GM19035 (cell line): ENCODE data around the gene MEF2C.

ENCODE experiments used
- ATAC-seq: cut with Tn5 transposase; IDR thresholded peaks from one replicate; pipeline ENCODE4 v1.9.1; 2021; ENCODE audit not compliant: unreplicated experiment

Gene MEF2C

DNA sequence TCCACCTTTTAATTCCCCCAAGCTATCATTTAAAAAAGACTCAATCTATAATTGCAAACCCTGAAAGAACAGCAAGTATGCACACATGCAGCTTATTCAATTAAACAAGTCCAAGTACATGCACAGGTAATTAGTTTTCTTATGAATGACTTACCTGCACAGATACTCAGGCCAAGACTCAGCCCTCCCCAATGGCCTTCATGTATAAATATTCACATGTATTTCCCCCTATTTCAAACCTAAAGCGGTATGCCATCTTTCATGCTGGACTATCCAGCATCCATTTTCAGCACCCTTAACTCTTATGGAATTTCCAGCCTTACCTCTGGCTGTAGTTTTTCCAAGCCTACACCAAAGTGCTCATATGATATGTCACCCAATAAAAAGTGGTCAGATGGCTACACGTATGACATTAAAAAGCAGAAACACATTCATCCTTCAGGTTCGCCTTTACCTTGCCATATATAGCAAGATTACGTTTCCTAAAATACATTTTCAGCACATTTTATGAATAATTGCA is 205.5 kb downstream of the MEF2C start:
- no peak for ATAC-seq

DNA sequence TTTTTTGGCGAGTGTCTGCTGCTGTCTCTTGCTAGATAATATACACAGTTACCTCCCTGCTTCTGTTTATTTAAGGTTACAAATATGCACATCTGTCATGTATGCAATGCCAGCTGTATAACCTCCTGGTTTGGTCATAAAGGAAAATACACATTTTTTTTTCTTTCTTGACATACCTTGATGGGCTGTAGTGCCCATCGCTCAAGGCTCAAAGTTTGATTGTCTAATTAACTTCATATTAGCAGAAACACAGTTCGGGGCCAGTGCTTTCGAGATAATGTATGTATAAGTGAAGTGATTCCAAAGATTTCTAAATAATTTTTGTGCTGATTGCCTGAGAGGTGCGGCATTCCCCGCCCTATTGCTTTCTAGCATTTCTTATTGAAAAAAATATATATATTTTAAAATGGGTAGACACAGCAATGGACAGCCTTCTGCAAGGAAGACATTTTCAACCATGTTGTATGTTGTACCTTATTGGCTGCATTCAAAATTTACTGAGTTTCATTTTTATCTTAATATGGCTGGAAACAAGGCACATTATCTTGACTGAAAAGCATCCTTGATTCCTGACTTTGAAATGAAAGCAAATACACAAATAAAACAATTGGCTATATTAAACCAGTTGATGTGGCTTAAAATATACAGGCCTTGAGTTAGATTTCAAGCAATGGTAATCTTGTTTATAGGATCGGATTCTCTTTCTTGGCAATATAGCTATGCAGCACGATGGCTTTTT is 206.2 kb downstream of the MEF2C start:
- no peak for ATAC-seq

DNA sequence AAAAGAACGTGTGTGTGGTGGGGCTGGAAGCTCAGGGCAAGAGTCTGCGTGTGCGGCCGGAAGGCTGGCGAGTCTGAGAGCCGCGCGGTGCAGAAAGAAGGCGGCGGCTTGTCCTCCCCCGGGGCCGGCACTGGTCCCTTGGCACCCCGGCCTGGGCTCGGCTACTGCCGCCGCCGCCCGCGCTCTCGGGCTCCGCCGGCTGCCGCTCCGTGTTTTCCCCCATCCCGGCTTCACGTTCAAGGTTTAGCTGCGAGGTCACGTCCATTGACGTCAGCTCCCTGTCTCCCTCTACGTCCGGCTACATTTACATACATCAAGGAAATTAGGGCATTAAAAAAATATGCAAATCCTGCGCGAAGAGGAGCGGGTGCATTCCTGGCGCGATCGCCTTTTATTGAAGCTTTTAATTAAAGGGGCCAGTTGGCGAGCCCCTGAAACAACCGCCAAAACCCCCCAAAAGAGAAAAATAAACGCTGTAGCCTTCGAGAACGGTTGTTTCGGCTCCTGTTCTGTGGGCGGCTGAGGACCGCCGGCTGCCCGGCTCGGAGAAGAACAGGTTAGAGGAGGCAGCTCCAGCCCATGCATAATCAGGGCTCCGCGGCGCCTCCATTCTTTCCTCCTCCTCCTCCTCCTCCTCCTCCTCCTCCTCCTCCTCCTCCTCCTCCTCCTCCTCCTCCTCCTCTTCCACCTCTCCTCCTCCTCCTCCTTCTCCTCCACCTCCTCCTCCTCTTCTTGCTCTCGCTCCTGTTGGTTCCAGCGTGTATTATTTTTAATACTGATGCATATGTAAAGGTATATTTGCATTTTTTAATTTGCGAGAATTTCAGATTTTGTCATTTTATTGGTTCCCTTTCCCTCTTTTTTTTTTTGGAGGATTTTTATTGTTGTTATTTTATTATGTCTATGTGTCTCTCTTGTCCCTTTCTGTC is 207.0 kb downstream of the MEF2C start:
- peak; percentile 48 for ATAC-seq

DNA sequence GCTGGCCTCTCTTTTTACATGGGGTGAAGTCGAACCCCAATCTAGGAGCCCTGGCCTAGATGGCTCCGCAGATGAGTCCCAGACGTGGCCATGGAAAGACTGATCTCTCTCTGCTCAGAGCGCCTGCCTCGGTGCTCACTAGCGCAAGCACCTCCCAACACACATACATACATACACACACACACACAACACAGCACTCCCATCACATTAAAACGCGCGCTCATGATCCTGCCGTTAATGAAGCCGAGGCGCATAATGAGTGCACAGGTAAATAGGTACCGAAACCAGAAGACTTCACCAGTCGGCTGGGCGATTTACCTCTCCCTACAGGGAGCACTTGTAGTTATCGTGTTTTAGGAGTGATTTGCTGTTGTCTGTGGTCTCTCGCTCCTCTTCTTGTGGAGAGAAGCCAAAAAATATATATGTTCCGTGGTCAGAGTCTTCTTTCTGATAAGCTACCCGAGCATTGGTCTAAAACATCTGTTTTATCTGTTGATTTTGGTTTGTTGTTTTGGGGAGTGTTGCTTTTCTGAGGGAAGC is 207.7 kb downstream of the MEF2C start:
- peak; percentile 12 for ATAC-seq

DNA sequence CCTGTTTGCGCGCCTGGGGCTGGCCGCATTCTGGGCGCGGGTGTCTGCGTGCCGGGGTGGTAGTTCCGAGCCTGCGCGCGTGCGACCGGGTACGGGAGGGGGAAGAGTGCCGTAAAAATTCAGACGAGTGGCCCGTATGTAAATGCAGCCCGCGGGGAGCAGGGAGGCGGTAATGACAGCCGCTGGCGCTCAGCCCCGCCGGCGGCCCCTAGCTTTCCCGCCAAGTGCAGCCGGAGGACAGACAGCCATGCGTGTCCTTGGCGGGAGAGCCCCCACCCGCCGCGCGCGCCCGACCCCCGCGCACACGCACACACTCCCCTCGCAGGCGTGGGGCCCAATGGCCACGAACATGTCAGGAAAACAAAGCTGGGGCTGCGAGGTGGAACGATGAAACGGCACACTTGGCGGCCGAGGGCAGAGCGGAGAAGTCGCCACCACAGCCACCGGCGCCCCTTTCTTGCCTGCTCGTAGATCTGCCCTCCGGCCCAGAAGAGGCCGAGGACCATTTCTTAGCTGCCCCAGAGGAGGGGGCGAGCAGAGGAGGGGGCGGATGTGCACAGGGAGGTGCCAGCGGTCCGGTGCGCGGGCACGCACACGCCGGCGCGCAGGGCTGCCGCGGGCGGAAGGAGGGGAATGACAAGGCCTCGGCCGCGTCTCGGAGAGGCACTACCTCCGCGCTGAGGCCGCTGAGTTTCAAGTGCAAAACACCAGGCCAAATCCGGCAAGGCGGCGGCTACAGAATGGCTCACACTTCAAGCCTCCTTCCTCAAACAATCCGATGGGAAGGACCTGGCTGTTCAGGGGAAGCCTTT is 208.4 kb downstream of the MEF2C start:
- peak; percentile 55 for ATAC-seq

DNA sequence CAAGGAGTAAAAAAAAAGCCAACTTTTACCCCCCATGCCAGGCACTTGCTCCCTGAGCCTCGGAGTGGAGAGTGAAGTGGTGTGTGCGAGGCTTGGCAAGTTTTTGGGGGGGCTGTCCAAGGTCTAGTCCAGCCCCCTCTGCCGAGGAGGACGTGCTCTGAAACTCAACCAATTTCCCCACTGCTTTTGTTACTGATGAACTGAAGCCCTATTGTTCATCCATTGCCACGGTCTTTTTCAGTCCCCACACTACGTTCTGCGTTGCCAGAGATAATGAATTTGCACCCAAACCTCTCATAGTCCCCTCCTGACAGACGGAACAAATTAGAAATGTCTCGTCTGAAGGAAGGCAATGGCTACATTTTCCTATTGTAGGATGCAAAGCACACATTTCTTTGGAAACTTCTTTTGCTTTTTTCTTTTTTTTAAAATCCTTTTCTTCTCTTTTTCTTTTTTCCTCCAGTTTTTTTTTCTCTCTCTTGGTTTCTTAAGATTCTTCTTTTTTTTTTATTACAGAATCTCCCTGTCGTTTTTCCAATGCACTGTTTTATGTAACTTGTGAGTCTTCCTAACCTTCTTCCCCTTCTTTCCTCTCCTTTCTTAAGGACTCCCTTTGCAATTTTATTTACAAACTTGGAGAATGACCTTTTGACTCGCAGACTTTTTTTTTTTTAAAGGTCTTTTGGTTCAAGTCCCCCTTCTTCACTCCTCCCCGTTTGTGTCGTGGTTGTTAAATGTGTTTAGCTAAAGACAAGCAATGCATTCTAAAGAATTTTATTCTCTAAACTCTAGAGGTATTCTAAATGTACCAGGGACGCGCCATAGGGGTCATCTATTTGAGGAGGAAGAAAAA is 209.5 kb downstream of the MEF2C start:
- ATAC-seq, result no peak

DNA sequence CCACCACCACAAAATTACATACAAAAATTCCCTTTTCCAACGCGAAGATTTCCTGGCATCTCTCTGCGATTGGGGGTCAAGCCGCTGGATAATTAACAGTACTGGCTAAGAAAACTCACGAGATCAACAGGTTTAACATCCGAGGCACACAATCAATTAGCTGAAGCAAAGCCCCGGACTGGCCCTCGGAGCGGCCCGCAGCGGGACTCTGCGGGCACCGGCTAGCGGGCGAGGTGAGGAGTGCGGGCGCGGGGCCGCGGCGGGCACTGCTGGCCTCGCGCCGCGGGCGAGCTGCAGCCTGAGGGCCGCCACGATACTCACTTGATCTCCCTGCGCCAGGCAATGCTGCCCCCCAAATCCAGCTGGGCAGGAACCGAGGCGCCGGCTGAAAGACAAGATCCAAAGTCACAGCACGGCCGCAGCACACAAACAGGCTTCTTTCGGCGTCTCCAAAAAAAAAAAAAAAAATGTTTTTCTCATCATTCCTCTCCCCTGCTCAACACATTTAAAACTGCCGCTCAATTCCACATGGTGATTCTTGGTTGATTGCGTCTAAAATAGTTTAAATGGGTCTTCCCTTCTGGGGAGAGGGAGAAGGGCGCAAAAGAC is 210.2 kb downstream of the MEF2C start:
- ATAC-seq, result no peak

DNA sequence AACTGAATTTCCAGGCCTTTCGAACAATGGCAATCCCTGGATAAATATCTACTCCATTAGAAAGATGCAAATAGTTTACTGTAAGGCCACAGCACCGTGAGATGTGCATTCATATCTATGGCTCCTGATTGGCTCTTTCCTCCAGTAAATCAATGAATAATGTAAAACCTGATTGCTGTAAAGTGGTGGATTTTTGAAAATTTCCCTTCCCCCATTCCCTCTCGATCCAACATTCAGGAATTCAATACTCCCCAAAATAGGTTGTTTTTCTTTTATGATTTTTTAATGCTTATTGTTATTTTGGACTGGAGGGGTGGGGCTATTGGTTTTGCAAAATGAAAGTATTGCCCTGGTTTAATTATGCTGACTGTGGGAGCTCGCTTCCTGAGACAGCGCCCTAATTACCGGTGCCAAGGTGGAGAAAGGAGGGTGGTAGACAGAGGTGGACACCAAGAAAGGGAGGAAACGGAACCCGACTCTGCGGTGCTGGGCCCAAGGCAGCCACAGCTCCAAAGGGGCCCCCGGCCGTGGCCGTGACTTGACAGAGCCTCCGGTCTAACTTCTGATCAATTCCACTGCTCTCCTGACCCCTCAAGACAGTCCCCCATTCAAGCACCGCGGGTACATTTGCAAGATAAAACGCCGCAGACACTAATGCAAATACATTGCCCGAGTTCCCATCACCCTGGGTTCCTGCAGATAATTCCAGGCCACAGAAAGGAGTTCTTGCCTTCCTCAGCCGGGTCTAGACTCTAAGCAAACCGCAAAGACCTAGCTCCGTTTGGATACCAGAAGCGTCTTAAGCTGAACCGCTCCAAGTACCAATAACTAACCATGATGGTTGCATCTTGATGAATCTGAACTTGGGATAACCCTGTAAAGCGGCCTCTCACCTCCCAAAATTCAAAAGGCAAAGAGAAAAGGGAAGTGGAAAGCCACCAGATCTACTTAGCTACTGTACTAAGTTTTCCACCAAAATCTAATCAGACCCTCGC is 211.2 kb downstream of the MEF2C start:
- ATAC-seq, result no peak

GRCh38 chr5:88671106-88671504 is 211.9 kb downstream of the MEF2C start:
- ATAC-seq, result no peak

GRCh38 chr5:88670461-88670860 is 212.5 kb downstream of the MEF2C start:
- ATAC-seq, result no peak

GRCh38 chr5:88669371-88670050 is 213.5 kb downstream of the MEF2C start:
- ATAC-seq, result no peak

DNA sequence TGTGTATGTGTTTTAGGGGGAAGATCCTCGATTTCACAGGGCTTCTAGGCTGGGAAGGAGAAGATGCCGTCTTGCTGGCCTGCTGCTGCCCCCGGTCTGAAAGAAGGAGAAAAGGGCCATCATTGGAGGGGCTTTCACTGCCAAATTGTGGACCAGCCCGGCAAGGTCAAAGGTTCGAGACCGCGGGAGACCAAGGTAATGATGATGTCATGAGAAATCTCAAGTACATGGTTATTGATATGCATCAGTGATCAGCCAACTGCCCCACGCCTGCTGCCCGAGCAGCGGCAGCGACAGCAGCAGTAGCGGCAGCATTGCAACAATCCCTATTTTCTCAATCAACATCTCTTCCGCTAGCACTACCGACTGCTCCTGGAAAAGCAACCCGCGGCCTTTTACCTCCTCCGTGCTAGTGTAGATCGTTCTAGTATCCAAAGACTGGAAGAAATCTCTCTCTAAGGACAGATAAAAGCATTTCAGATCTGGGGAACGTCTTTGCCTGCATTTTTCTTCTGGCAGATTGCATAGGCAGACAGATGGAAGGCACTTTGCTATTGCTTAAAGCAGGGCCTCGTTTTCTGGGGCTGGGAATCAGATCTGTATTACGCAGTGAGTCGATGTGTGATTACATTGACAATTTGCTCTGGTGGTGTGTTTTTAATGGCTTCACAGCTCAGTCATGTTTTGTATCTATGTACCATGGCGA is 215.3 kb downstream of the MEF2C start:
- peak; percentile 19 for ATAC-seq
